Cardiac fibroblast (primary cell): Measurements from ENCODE around the gene LRRN4CL.

Source experiments
- DNase-seq, 2 donors: peaks; one replicate each; pipeline versions ENCODE4 v3.0.0 to v3.0.0-alpha.2; 2010; ENCODE audit warnings: low read depth in 2 of 2
- H3K4me3 ChIP-seq, 2 donors: replicated peaks in 1 of 2; 1 replicate in 1 of 2; 2 replicates in 1 of 2; pipeline ENCODE4 v1.5.1; 2011; ENCODE audit warnings: low read depth in 2 of 2, low read length in 2 of 2, mild to moderate bottlenecking in 2 of 2, moderate library complexity in 1 of 2
- TF ChIP-seq, protein P1 (sequence below): IDR thresholded peaks from one replicate; pipeline ENCODE4 v1.5.1; 2011; ENCODE audit warnings: low read depth, mild to moderate bottlenecking, low read length, inconsistent platforms

Gene LRRN4CL

DNA sequence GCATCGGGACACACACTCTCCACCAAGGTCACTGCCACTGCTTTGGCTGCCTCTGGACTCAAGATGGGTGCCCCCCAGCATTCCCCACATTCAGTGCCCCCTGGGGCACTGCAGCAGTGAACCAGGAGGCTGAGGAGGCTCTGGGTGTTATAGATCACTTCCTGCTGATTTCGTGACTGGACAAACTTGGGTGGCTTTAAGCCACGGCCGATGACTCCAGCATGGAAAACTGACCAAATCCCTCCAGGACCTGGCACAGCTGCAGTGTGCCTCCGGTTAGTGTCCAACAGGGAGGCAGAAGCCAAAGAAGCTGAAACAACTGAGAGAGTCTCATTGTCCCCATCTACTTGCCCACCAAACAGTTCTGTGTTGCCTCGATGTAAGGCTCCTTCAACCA is 41.7 kb downstream of the LRRN4CL start:
- no peak overlapping the region for H3K4me3 ChIP-seq
- DNase-seq = no peak
- TF ChIP-seq, protein P1, sequence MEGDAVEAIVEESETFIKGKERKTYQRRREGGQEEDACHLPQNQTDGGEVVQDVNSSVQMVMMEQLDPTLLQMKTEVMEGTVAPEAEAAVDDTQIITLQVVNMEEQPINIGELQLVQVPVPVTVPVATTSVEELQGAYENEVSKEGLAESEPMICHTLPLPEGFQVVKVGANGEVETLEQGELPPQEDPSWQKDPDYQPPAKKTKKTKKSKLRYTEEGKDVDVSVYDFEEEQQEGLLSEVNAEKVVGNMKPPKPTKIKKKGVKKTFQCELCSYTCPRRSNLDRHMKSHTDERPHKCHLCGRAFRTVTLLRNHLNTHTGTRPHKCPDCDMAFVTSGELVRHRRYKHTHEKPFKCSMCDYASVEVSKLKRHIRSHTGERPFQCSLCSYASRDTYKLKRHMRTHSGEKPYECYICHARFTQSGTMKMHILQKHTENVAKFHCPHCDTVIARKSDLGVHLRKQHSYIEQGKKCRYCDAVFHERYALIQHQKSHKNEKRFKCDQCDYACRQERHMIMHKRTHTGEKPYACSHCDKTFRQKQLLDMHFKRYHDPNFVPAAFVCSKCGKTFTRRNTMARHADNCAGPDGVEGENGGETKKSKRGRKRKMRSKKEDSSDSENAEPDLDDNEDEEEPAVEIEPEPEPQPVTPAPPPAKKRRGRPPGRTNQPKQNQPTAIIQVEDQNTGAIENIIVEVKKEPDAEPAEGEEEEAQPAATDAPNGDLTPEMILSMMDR = no peak

DNA sequence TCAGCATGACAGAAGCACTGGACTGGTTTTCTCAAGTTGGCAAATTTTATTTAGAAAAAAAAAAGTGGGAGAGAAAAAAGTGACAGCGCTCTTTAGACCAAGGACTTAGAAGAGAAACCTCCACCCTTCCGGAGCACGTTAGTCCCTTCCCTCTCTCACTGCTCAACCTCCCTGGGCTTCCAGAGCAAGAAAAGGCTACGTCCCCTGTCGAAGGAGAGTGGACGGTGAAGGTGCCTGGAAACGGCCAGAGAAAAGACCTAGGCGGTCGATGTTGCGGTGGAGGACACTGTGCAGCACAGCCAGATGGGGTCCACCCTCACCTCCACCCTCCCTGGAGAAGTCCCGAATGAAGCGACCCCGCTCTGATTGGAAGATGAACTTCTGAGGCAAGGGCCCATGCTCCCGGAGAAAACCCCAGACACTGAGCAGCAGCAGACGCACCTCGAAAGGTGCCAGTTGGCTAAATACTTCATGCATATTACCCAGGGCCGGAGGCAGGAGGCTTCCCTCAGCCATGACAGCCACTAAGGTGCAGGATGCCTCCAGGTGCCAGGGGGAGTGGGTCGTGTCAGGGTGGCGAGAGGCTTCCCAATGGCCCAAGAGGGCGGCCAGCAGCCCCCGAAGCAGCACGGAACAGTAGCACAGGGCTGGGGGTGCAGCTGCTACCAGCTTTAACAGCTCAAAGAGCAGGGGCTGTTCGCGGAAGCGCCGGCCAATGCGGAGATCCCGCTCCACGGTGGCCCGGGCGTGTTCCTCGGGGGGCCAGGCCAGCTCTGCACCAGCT is 42.3 kb downstream of the LRRN4CL start:
- TF ChIP-seq, protein P1 = no peak
- no peak overlapping the region for H3K4me3 ChIP-seq
- no peak for DNase-seq

GRCh38 chr11:62645946-62646824 is 43.1 kb downstream of the LRRN4CL start, which contains the start of gene GANAB:
Gene GANAB (minus strand): TSS chr11:62646613. CDS start chr11:62646599, 14 bp downstream.
- DNase-seq = peak; percentile 98
- TF ChIP-seq, protein P1 = no peak

GRCh38 chr11:62645671-62645945 is 43.7 kb downstream of the LRRN4CL start:
- TF ChIP-seq, protein P1 = no peak
- DNase-seq = peak in 1 of 2 donors; percentile 10
- peak overlapping the region; percentile 83 to 86 for H3K4me3 ChIP-seq

More at GRCh38 chr11:62645946-62646824, 43.1 kb downstream of the LRRN4CL start, which contains the start of gene GANAB:
- peak within 1 kb of the TSS; percentile 83 to 86 for H3K4me3 ChIP-seq

GRCh38 chr11:62644220-62644619 is 45.1 kb downstream of the LRRN4CL start:
- DNase-seq = no peak
- no peak overlapping the region for H3K4me3 ChIP-seq
- TF ChIP-seq, protein P1 = no peak
